AG04450 (cell line): ENCODE results near the gene OAS3. TPM values are rescaled to one million over a fixed set of nuclear protein-coding genes. Genes with fewer than 3 reads are reported as not detected.

Experiments
- CTCF ChIA-PET: fragments of 300-600, 350-600 bp; formaldehyde crosslinking; extraction: SDS; loops from one replicate; lab custom pipeline; 2022; ENCODE audit warnings: antibody characterized with exemption, inconsistent platforms; lab: Charles Lee
- POLR2A ChIA-PET: fragments of 350-600 bp; formaldehyde crosslinking; extraction: SDS; loops from one replicate; lab custom pipeline; 2021; ENCODE audit warnings: antibody characterized with exemption, inconsistent platforms; lab: Yijun Ruan, JAX
- DNase-seq: peaks from one replicate; pipeline ENCODE4 v3.0.0-alpha.2; 2011; ENCODE audit warnings: low read depth, low spot score
- H3K27ac ChIP-seq: one replicate; pipeline ENCODE4 v1.5.1; 2012; ENCODE audit warnings: low read depth, low read length, control low read depth
- H3K27me3 ChIP-seq: one replicate; pipeline ENCODE4 v1.6.0; 2012; ENCODE audit warnings: low read length; ENCODE audit not compliant: control insufficient read depth, insufficient read depth
- H3K4me3 ChIP-seq: 2 replicates; pipeline ENCODE4 v1.5.1; 2011; ENCODE audit warnings: mild to moderate bottlenecking, low read depth, low read length, control low read depth
- H3K9me3 ChIP-seq: 2 replicates; pipeline ENCODE4 v1.5.1; 2012; ENCODE audit warnings: low read length; ENCODE audit not compliant: control insufficient read depth, insufficient read depth
- polyA plus RNA-seq: library from polyadenylated mRNA; depleted of rRNA; stranded (reverse); fragments of >200 nt; gene quantifications from 2 replicates; pipeline ENCODE4 v1.2.3, GENCODE V29; 2011
- TF ChIP-seq, protein P1 (sequence below): IDR thresholded peaks from 2 replicates; pipeline ENCODE4 v1.5.1; 2011; ENCODE audit warnings: low read depth, low read length, control low read depth, inconsistent platforms

OAS3 gene
- polyA plus RNA-seq, 1 experiment = 8.5 TPM

- ChIA-PET CTCF (interaction anchor here (0.5 to 4.4 kb wide), 36 partner anchors 9 to 432 kb away, joined by 3 to 47 read pairs (median 5); partner anchors contain the start of gene OAS2), POLR2A (no interaction called here)
- peak; percentile 23 for DNase-seq
- H3K27me3 ChIP-seq = peaks cover 5% of the 10 kb centered on the region
- H3K9me3 ChIP-seq = peaks cover 3% of the 10 kb centered on the region; the same call in 1 of the 2 replicates
- TF ChIP-seq, protein P1, sequence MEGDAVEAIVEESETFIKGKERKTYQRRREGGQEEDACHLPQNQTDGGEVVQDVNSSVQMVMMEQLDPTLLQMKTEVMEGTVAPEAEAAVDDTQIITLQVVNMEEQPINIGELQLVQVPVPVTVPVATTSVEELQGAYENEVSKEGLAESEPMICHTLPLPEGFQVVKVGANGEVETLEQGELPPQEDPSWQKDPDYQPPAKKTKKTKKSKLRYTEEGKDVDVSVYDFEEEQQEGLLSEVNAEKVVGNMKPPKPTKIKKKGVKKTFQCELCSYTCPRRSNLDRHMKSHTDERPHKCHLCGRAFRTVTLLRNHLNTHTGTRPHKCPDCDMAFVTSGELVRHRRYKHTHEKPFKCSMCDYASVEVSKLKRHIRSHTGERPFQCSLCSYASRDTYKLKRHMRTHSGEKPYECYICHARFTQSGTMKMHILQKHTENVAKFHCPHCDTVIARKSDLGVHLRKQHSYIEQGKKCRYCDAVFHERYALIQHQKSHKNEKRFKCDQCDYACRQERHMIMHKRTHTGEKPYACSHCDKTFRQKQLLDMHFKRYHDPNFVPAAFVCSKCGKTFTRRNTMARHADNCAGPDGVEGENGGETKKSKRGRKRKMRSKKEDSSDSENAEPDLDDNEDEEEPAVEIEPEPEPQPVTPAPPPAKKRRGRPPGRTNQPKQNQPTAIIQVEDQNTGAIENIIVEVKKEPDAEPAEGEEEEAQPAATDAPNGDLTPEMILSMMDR = peak; percentile 87
- H3K4me3 ChIP-seq = no peak overlapping the region
- no peak overlapping the region for H3K27ac ChIP-seq
These were observed 54.5 kb downstream of the OAS3 start for GRCh38 chr12:112992541-112993398.

DNA sequence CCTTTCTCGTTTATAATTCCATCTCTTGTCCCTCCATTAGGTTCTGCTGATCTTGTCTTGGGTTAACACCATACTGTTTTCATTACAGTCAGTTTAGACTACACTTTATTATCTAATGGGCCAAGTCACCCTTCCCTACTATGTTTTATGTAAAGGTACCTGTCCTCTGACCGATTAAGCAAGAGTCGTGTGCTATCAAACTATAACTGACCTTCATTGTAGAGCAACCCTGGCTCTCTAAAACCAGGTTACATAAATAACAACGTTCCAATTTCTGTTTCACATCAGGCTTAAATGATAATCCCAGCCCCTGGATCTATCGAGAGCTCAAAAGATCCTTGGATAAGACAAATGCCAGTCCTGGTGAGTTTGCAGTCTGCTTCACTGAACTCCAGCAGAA, 56.7 kb downstream of the OAS3 start:
- POLR2A ChIA-PET = no interaction called here
- Histone ChIP-seq H3K9me3 (peaks cover 3% of the 10 kb centered on the region; the same call in 1 of the 2 replicates), H3K4me3 (no peak overlapping the region), H3K27ac (no peak overlapping the region), H3K27me3 (peaks cover 2% of the 10 kb centered on the region)
- CTCF ChIA-PET = interaction anchor here (1.2 to 1.9 kb wide), 2 partner anchors 90 to 158 kb away, joined by 3 to 5 read pairs; no protein-coding TSS in a partner anchor
- TF ChIP-seq, protein P1 = no peak
- DNase-seq = no peak

DNA sequence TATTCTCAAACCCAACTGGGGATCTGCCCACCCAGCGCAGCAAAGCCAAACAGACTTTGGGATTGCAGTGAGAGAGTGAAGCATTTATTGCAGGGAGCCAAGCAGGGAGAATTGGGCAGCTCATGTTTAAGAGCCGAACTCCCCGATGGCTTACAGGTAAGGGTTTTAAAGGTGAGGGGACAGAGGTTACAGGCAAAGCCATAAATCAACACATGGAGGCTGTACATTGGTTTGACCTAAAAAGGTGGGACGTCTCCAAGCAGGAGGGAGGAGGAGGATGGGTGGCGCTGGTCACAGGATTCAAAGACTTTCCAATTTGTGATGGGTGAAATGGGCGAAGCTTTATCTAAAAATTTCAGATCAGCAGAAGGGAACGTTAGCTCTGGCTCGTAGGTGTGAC, 58.2 kb downstream of the OAS3 start:
- Histone ChIP-seq H3K27ac (no peak overlapping the region), H3K4me3 (no peak overlapping the region), H3K27me3 (peaks cover 2% of the 10 kb centered on the region), H3K9me3 (peaks cover 3% of the 10 kb centered on the region; the same call in 1 of the 2 replicates)
- ChIA-PET CTCF (no interaction called here), POLR2A (no interaction called here)
- no peak for DNase-seq
- TF ChIP-seq, protein P1 = no peak

DNA sequence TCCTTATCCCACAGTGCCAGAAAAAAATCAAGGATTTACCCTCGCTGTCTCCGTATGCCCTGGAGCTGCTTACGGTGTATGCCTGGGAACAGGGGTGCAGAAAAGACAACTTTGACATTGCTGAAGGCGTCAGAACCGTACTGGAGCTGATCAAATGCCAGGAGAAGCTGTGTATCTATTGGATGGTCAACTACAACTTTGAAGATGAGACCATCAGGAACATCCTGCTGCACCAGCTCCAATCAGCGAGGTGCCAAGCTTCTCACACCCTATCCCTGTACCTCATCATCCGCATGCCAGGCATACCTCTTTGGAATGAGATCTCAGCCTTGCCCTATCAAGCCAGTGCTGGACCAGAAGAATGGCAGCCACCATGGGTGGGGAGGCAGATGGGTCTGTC, 59.2 kb downstream of the OAS3 start:
- Histone ChIP-seq H3K27me3 (peaks cover 2% of the 10 kb centered on the region), H3K9me3 (peaks cover 3% of the 10 kb centered on the region; the same call in 1 of the 2 replicates), H3K27ac (no peak overlapping the region), H3K4me3 (no peak overlapping the region)
- no peak for DNase-seq
- ChIA-PET CTCF (no interaction called here), POLR2A (no interaction called here)
- TF ChIP-seq, protein P1 = no peak
